IPS DF 4.7 (cell line): Measurements from ENCODE around the gene ATM.
"Not testable (repeated sequence)": the region's sequence is repeated elsewhere in the genome, so short reads cannot be mapped to it uniquely, and the experiment has no call there.

Experiments used
- DNase-seq: peaks from one replicate; pipeline ENCODE4 v3.0.0-alpha.2; 2013; ENCODE audit warnings: low spot score; ENCODE audit errors: extremely low read depth

Gene ATM

DNA sequence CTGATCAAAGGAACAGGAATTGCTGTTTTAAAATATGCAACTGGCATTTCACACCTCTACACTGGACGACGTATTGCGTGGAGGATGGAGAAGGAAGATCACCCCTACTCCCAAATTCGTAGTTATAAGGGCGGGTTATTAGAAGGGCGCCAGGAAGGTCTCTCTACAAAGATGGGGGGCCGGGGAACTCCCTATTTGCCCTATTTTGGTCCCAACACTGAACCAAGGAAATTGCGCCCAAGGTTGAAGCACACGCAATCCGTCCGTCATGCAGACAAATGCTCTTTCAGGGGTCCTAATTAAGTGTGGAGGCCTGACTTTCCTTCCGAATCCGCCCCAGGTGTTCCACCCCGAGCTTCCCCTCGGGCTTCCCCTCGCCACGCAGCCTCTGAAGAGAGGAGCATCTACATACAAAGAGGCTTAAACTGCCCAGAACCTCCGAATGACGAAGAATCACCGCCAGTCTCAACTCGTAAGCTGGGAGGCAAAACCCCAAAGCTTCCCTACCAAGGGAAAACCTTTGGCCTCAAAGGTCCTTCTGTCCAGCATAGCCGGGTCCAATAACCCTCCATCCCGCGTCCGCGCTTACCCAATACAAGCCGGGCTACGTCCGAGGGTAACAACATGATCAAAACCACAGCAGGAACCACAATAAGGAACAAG lies 825 bp upstream of the ATM start:
- DNase-seq, result no peak

DNA sequence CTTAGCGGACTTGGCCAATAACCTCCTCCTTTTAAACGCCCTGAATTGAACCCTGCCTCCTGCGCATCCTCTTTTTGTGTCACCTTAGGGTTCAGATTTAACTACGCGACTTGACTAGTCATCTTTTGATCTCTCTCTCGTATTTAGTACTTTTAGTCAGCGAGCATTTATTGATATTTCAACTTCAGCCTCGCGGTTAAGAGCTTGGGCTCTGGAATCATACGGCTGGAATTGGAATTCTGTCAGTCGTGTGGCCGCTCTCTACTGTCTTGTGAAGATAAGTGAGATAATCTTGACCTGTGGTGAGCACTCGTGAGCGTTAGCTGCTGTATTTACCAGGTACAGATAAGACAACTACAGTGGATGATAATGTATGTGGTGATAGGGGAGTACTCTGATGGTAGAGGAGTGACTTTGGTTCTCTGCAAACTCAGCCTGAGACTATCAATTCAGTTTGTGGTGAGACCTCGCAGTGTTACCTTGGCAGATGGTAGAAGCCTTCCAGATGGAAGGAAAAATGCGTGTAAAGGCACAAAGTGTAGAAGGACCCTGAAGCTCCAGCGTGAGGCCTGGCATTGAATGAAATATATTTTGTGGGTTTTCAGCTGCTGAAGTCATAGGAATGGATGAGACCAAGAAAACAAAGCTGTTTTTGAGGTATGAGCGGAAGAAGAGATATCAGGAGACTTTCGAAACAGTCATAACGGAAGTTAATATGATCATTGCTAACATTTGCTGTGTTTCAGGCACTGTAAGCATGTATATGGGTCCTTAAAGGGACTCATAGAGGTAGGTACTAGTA lies 682 bp downstream of the ATM start:
- DNase-seq, result no peak

DNA sequence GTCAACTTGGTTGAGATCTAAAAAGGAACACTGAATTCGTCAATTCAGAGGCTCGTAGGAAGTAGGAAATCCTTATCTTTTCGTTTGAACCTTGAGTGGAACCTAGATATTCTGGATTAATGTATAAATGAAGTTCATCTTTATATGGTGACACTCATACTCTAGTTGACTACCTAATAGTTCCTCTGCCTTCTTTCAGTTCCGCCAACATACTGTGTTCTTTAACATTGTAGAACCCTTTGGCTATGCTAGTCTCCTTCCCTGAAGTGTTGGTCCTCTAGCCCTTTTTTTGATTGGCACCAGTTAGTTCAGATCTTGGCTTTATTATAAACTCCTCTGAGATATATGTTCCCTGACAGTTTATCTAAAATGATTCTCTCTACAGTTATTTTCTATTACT lies 1.5 kb downstream of the ATM start:
- no peak for DNase-seq

DNA sequence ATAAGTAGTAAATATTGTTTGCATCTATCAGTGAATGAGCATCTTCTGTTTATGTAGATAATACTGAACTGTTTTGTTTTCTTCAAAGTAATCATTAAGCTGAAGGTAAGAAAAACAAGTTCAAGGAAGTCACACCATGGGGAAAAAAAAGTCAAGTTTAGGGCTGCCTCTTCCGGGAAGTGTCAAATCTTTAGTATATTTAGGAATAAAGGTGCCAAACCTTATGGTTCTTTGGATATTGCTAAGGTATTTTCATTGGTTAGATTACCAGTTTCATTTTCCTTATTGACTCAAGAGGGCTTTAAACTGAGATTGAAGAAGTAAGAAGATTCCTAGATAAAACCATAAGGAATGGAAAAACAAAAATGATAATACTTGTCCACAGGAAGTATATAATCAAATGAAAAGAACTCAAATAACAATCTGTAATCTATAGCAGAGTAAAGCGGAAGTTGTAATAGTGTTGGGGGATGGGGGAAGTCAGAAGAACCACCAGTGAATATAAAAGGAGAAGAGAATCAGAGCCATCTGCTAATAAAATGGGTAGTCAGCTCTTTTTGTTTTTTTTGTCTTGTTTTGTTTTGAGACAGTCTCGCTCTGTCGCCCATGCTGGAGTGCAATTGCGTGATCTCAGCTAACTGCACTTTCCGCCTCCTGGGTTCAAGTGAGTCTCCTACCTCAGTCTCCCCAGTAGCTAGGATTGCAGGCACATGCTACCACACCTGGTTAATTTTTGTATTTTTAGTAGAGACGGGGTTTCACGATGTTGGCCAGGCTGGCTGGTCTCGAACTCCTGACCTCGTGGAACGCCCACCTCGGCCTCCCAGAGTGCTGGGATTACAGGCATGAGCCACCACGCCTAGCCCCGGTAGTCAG lies 2.3 kb downstream of the ATM start:
- DNase-seq, result no peak

DNA sequence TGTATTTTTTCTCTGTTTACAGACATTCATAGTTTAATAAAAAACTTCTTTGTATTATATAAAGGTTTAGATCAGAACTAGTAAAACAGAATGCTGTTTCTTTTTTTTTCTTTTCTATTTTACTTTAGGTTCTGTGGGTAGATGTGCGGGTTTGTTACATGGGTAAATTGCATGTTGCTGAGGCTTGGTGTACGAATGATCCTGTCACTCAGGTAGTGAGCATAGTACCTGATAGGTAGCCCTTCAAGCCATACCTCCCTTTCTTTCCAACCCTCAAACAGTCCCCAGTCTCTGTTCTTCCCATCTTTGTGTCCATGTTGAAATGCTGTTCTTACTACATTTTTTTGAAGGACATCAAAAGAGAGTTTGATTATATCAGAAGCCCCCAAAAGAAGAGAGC lies 3.2 kb downstream of the ATM start:
- DNase-seq, result no peak

DNA sequence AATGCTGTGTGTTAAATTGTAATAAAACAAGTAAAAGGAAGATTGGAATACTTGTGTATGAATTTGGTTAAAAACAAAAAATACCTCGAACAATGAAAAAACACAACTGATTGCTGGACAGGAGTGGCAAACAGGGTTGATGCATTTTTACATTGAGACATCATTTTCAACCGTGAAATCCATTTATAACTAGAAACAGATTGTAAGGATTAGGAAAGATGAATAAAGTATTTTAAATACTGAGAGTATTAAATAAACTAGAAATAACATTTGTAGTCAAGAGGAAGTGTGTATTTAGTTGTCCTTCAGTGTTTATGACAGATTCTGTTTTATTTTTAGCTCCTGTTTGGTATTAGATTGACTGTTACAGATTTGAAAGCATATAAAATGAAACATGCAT lies 5.4 kb downstream of the ATM start:
- no peak for DNase-seq

DNA sequence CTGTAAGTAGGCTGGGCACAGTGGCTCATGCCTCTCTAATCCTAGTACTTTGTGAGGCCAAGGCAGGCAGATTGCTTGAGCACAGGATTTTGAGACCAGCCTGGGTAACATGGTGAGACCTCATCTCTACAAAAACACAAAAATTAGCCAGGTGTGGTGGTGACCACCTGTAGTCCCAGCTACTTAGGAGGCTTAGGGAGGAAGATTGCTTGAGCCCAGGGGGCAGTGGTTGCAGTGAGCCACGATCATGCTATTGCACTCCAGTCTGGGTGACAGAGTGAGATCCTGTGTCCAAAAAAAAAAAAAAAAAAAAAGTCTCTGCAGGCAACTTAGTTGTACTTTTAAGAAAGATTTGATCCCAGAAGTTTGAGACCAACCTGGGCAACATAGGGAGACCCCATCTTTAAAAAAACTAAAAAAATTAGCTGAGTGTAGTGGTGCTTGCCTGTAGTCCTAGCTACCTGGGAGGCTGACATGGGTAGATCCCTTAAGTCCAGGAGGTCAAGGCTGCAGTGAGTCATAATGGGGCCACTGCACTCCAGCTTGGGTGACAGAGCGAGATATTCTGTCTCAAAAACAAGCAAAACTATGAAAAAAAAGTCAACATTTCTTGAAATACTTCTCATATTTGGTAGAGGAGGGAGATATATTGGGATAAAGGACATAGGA lies 10.5 kb downstream of the ATM start:
- DNase-seq, result no peak

DNA sequence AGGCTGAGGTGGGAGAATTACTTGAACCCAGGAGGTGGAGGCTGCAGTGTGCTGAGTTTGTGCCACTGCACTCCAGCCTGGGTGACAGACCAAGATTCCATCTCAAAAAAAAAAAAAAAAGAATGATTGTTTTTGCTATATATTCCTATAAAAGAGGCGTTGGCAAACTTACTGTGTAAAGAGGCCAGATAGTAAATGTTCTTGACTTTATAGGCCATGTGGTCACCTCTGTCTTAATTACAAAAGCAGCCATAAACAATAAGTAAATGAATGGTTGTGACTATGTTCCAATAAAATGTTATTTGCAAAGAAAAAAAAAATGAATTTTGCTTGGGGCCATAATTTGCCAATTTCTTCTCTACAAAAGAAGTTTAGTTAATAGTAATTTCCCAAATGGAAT lies 12.3 kb downstream of the ATM start:
- DNase-seq, result no peak

DNA sequence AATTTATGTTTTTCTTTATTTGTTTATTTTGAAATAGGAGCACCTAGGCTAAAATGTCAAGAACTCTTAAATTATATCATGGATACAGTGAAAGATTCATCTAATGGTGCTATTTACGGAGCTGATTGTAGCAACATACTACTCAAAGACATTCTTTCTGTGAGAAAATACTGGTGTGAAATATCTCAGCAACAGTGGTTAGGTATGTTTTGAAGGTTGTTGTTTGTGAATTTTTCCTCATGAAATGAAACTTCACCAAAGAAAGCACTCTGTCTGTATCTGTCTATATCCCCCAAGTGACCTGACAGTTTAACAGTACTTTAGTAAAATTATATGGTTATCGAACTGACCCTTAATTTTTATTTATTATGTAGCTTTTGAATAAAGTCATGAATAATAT lies 12.8 kb downstream of the ATM start:
- no peak for DNase-seq

DNA sequence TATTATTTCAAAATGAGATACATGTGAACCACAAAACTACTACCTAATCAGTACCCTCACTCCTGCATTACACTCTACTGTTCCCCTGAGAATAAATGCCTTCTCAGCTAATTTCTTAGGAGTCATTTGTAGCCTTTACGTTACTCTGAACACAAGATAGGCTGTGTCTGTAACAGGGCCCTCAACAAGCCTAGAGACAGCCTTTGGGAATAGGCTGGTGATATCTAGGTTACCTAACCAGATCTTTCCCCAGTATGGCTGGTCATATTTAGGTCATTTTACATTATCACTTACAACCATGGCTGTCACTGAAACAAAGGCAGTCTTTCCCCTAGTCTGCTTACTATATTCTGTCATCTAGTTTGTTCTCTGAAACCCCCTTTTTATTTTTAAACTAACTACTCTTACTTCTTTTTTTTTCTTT lies 14.2 kb downstream of the ATM start:
- no peak for DNase-seq

DNA sequence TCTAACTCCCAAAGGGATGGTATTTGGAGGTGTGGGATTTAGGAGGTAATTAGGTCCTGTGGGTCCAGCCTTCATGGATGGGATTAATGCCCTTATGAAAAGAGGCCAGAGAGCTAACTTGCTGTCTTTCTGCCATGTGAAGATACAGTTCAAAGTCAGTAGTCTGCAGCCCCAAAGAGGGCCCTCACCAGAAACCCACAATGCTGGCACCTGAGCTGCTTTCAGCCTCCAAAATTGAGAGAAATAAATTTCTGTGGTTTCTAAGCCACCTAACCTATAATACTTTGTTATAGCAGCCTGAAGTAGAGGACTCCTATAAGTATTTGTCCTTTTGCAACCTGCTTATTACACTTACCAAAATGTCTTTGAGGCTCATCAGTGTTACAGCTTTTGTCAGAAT lies 16.2 kb downstream of the ATM start:
- no peak for DNase-seq

DNA sequence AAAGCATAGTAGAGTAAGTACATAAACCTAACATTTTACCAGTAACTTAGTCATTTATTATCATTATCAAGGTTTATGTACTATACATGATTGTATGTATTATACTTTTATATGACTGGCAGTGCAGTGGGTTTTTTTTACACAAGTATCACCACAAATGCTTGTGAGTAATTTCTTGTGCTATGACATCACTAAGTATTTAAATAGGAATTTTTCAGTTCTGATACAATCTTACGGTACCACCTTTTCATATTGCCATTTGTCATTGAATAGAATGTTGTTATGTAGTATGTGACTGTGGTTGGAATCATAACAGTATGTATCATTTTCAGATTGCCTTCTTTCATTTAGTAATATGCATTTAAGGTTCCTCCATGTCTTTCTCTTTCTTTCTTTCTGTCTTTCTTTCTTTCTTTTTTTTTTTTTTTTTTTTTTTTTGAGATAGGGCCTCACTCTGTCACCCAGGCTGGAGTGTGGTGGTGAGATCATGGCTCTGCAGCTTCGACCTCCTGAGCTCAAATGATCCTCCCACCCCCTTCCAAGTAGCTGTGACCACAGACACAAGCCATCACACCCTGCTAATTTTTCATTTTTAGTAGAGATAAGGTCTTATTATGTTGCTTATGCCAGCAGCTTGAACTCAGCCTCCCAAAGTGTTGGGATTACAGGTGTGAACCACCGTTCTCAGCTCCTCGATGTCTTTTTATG lies 18.6 kb downstream of the ATM start:
- DNase-seq, result no peak

DNA sequence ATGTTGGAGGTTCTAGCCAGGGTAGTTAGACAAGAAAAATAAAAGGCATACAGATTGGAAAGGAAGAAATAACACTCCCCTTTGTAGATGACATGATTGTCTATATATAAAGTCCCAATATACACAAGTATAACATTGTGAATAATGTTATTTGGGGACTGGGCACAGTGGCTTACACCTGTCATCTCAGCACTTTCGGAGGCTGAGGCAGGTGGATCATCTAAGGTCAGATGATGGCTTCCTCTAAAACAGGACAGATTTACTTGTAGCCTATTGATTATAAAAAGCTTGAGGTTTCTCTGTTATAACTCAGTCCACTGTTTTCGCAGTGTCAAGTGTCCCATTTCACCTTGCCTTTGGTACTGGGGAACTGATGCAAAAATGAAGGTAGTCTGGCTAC lies 19.6 kb downstream of the ATM start:
- no peak for DNase-seq

DNA sequence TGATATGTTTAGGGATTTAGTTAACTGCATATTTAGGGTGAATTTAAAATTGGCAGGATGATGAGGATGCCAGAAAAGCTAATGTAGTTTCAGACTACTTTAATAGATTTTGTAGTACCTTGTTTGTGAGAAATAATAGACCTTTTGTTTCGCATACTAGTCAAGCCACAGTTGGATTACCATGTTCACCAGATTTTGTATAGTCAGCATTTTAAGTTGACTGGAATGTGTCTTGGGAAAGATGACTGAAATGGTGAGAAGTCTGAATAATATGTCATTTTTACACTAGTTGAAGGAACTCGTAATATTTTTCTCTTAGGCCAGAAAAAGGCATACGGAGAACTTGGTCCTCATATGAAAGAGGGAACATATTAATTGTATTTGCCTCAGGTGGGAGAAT lies 23.4 kb downstream of the ATM start:
- no peak for DNase-seq

DNA sequence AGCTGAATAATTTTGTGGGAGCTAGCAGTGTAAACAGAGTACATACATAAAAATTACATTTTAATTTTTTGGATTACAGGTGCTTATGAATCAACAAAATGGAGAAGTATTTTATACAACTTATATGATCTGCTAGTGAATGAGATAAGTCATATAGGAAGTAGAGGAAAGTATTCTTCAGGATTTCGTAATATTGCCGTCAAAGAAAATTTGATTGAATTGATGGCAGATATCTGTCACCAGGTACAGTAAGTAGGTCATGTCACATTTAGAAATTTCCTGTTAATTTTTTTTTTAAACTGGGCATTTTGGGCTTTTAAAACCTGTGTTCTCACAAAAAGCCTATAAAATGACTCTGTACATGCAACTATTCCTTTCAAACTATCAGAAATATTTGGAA lies 24.0 kb downstream of the ATM start:
- no peak for DNase-seq

DNA sequence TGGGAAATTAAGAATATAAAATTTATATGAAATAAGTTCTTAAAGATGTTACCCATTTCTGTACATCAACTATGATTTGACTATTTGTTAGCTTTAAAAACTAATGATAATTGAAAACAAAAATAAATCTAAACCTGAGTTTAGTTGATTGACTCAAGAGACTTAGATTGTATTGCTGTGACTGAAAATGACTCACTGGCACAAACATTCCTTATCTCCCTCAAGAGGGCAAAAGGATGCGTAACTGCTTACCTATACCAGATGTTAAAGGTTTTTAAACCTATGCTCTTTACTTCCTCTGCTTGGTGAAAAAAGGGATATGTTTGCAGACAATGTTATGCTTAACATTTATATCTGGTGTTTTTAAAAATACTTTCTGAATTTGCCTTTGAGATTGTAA lies 30.3 kb downstream of the ATM start:
- DNase-seq, result no peak

DNA sequence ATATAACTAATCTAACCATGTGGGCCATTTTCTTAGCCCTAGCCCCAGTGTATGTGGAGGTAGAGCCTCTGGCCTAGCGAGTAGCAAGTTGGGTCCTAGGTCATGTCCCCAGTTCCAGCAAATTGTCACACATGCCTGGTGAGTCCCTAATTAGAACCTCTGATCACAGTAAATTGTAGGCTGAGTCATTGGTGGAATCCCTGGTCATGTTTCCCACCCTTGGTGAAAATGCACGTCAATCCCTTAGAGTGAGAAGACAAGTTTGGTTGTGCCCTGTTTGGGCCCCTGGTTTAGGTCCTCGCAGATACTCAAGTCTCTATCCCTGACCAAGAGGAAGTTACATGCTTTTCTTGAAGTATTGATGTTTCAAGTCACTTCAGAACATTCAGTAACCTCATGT lies 46.7 kb downstream of the ATM start:
- no peak for DNase-seq

DNA sequence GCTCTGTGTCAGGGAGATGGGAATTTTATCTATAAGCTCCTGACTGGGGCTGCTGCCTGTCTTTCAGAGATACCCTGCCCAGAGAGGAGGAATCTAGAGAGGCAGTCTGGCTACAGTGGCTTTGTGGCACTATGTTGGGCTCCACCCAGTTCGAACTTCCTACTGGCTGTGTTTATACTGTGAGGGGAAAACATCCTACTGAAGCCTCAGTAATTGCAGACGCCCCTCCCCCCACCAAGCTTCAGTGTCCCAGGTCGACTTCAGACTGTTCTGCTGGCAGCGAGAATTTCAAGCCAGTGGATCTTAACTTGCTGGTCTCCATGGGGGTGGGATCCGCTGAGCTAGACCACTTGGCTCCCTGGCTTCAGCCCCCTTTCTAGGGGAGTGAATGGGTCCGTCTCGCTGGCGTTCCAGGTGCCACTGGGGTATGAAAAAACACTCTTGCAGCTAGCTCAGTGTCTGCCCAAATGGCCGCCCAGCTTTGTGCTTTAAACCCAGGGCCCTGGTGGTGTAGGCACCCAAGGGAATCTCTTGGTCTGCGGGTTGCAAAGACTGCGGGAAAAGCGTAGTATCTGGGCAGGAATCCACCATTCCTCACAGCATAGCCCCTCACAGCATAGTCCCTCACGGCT lies 54.2 kb downstream of the ATM start:
- not testable (repeated sequence) for DNase-seq

DNA sequence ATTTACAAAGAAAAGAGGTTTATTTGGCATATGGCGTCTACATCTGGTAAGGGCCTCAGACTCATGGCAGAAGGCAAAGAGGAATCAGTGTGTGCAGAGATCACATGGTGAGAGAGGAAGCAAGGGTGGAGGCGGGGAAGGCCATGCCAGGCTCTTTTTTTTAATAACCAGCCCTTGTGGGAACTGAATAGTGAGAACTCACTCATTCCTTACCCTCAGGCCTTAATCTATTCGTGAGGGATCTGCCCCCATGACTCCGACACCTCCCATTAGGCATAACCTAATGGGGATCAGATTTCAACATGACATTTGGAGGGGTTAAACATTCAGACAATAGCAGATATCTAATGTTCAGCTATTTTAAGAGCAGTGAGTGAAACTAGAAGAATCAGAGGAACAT lies 55.7 kb downstream of the ATM start:
- DNase-seq, result no peak

DNA sequence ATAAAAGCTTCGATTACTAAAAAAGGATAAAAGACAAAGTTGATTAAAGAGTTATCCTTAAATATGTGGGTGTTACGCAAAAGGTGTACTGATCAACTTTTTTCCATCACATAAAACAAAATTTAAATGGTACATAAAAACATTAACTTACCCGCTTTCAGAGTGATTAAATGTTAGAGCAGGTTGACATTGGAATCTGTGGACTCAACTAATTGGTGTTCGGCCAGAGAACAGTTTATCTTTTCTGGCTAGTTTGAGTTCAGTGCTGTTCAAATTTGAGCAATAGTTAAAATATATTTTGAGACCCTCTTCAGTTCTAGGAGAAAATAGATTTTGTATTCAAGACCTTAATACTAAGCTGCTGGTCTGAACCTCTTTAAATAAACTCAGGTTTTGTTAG lies 56.1 kb downstream of the ATM start:
- no peak for DNase-seq

DNA sequence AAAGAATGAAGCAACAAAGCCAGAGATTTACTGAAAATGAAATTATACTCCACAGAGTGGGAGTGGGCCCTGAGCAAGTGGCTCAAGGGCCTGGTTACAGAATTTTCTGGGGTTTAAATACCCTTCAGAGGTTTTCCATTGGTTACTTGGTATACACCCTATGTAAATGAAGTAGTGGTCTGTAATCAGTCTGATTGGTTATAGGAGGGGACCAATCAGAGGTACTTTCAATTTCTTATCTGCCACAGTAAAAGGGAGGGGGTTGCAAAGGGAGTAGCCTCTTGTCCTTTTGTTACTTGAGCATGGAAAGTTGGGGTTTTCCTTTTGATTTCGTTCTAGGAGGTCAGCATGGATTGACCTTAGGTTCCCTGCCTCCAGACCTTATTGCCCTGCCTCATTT lies 63.5 kb downstream of the ATM start:
- DNase-seq, result no peak
